Neuronal stem cell (in vitro differentiated cells): Measurements from ENCODE around the gene AUTS2.

Experiments used
- DNase-seq: peaks from one replicate; pipeline ENCODE4 v3.0.0-alpha.2; 2013; ENCODE audit warnings: low spot score
- H2AFZ ChIP-seq: one replicate; pipeline ENCODE4 v1.6.1; 2013; ENCODE audit warnings: mild to moderate bottlenecking, low read length, inconsistent platforms
- H2AK5ac ChIP-seq: 2 replicates; pipeline ENCODE4 v1.6.1; 2013; ENCODE audit warnings: low read depth, mild to moderate bottlenecking, inconsistent platforms, low read length, moderate library complexity, mixed read lengths
- H2BK120ac ChIP-seq: 2 replicates; pipeline ENCODE4 v1.6.1; 2013; ENCODE audit warnings: low read depth, mild to moderate bottlenecking, inconsistent platforms, low read length, moderate library complexity, mixed read lengths
- H2BK12ac ChIP-seq: one replicate; pipeline ENCODE4 v1.6.1; 2013; ENCODE audit warnings: low read length, inconsistent platforms
- H2BK15ac ChIP-seq: 2 replicates; pipeline ENCODE4 v1.6.1; 2013; ENCODE audit warnings: mild to moderate bottlenecking, low read length, inconsistent platforms, mixed read lengths
- H2BK5ac ChIP-seq: one replicate; pipeline ENCODE4 v1.6.1; 2013; ENCODE audit warnings: inconsistent platforms, mild to moderate bottlenecking, low read length, moderate library complexity
- H3K14ac ChIP-seq: one replicate; pipeline ENCODE4 v1.6.1; 2013; ENCODE audit warnings: low read length, inconsistent platforms
- H3K18ac ChIP-seq: 2 replicates; pipeline ENCODE4 v1.6.1; 2013; ENCODE audit warnings: low read length, inconsistent platforms
- H3K23ac ChIP-seq: 2 replicates; pipeline ENCODE4 v1.6.1; 2013; ENCODE audit warnings: low read depth, mild to moderate bottlenecking, mixed read lengths, low read length, inconsistent platforms; ENCODE audit not compliant: poor library complexity
- H3K27ac ChIP-seq: replicated peaks from 3 replicates; pipeline ENCODE4 v1.5.1; 2013; ENCODE audit warnings: low read length, inconsistent platforms
- H3K27me3 ChIP-seq, 3 experiments: 2 replicates each; pipeline ENCODE4 v1.6.1; 2013; ENCODE audit warnings: low read length in 3 of 3, mild to moderate bottlenecking in 2 of 3, inconsistent platforms in 1 of 3, low read depth in 1 of 3, mixed read lengths in 1 of 3, moderate library complexity in 1 of 3; ENCODE audit not compliant: control insufficient read depth in 3 of 3, insufficient read depth in 3 of 3
- H3K36me3 ChIP-seq, 2 donors: replicated peaks in 1 of 2; 2 replicates each; pipeline ENCODE4 v1.6.1; 2013; ENCODE audit warnings: low read length in 2 of 2; ENCODE audit not compliant: control insufficient read depth in 2 of 2, insufficient read depth in 2 of 2
- H3K4ac ChIP-seq: 2 replicates; pipeline ENCODE4 v1.6.1; 2013; ENCODE audit warnings: inconsistent platforms, mild to moderate bottlenecking, low read length, moderate library complexity
- H3K4me1 ChIP-seq, 2 donors: 1 replicate in 1 of 2; 2 replicates in 1 of 2; pipeline ENCODE4 v1.6.1; 2013; ENCODE audit warnings: low read length in 2 of 2, low read depth in 1 of 2; ENCODE audit not compliant: control insufficient read depth in 2 of 2, insufficient read depth in 1 of 2
- H3K4me2 ChIP-seq: one replicate; pipeline ENCODE4 v1.6.1; 2013; ENCODE audit warnings: mild to moderate bottlenecking, low read length, inconsistent platforms; ENCODE audit not compliant: insufficient read depth, poor library complexity, severe bottlenecking
- H3K4me3 ChIP-seq, 2 donors: 2 replicates each; pipeline ENCODE4 v1.5.1; 2013; ENCODE audit warnings: low read length in 2 of 2, mild to moderate bottlenecking in 2 of 2, inconsistent platforms in 1 of 2, moderate library complexity in 1 of 2
- H3K79me1 ChIP-seq: one replicate; pipeline ENCODE4 v1.6.1; 2013; ENCODE audit warnings: low read depth, mild to moderate bottlenecking, inconsistent platforms, low read length, moderate library complexity
- H3K9ac ChIP-seq: one replicate; pipeline ENCODE4 v1.6.1; 2013; ENCODE audit warnings: mild to moderate bottlenecking, low read depth, low read length, inconsistent platforms; ENCODE audit not compliant: poor library complexity
- H3K9me3 ChIP-seq, 2 donors: replicated peaks in 1 of 2; 2 replicates each; pipeline versions ENCODE3 to v1.6.1; 2013; ENCODE audit warnings: low read length in 2 of 2, mild to moderate bottlenecking in 2 of 2, inconsistent platforms in 1 of 2, low read depth in 1 of 2, mixed read lengths in 1 of 2, moderate library complexity in 1 of 2; ENCODE audit not compliant: control insufficient read depth in 2 of 2, insufficient read depth in 1 of 2
- H4K8ac ChIP-seq: one replicate; pipeline ENCODE4 v1.6.1; 2013; ENCODE audit warnings: low read depth, mild to moderate bottlenecking, inconsistent platforms, low read length, moderate library complexity
- H4K91ac ChIP-seq: one replicate; pipeline ENCODE4 v1.6.1; 2013; ENCODE audit warnings: low read length, low read depth, mild to moderate bottlenecking, inconsistent platforms; ENCODE audit not compliant: poor library complexity
- WGBS, 2 donors: extraction: QIAGEN DNeasy Blood & Tissue Kit; methylation state at CpG; one replicate each; pipeline ENCODE4 v1.1.7; 2013; ENCODE audit warnings: missing lambda C conversion rate in 2 of 2, mixed read lengths in 1 of 2; ENCODE audit not compliant: insufficient read length in 2 of 2, insufficient replicate concordance in 1 of 2; ENCODE audit errors: extremely low coverage in 2 of 2; 5-methylcytosine and 5-hydroxymethylcytosine counted together

The AUTS2 gene

GRCh38 chr7:69898189-69898588 lies 299.9 kb downstream of the AUTS2 start:
- Histone ChIP-seq H3K9me3 (peaks cover 0 to 7% of the 10 kb centered on the region in 2 donors), H3K4me3 (no peak overlapping the region), H2AFZ (no peak overlapping the region), H3K27ac (no peak overlapping the region), H3K27me3 (no peaks in the 10 kb centered on the region), H2BK12ac (no peak overlapping the region), H3K18ac (no peak overlapping the region), H4K91ac (no peak overlapping the region), H3K23ac (no peak overlapping the region), H3K14ac (no peak overlapping the region), H2AK5ac (no peak overlapping the region), H3K4me2 (no peak overlapping the region), H3K9ac (no peak overlapping the region), H3K36me3 (peaks cover 0 to 8% of the 10 kb centered on the region in 2 donors), H3K79me1 (no peaks in the 10 kb centered on the region), H2BK15ac (no peak overlapping the region), H2BK120ac (no peak overlapping the region), H3K4me1 (peaks cover 2 to 9% of the 10 kb centered on the region in 2 donors), H4K8ac (no peak overlapping the region), H2BK5ac (no peak overlapping the region), H3K4ac (no peak overlapping the region)
- DNase-seq, result no peak
- no CpG with 5 or more reads among the region's 2 CpGs for WGBS, 2 donors

GRCh38 chr7:69903410-69903809 lies 305.1 kb downstream of the AUTS2 start:
- Histone ChIP-seq H2AFZ (no peak overlapping the region), H4K91ac (no peak overlapping the region), H3K4me2 (no peak overlapping the region), H3K4me1 (no peaks in the 10 kb centered on the region), H3K36me3 (peaks cover 0 to 8% of the 10 kb centered on the region in 2 donors), H3K23ac (no peak overlapping the region), H3K27ac (no peak overlapping the region), H3K18ac (no peak overlapping the region), H3K27me3 (no peaks in the 10 kb centered on the region), H2BK120ac (no peak overlapping the region), H2BK15ac (no peak overlapping the region), H3K14ac (no peak overlapping the region), H3K9me3 (no peaks in the 10 kb centered on the region), H3K9ac (no peak overlapping the region), H3K4ac (no peak overlapping the region), H2AK5ac (no peak overlapping the region), H4K8ac (no peak overlapping the region), H3K79me1 (no peaks in the 10 kb centered on the region), H2BK12ac (no peak overlapping the region), H3K4me3 (no peak overlapping the region), H2BK5ac (no peak overlapping the region)
- DNase-seq, result no peak

- no peak overlapping the region for H2BK120ac ChIP-seq
- no peak overlapping the region for H2AK5ac ChIP-seq
- DNase-seq, result no peak
- no peak overlapping the region for H2BK5ac ChIP-seq
- no CpG with 5 or more reads among the region's 8 CpGs for WGBS, 2 donors
- H2BK15ac ChIP-seq, result no peak overlapping the region
- peaks cover 3 to 11% of the 10 kb centered on the region in 2 donors for H3K9me3 ChIP-seq
- no peak overlapping the region for H3K14ac ChIP-seq
- H4K8ac ChIP-seq, result no peak overlapping the region
- H4K91ac ChIP-seq, result no peak overlapping the region
- no peak overlapping the region for H3K23ac ChIP-seq
- H3K36me3 ChIP-seq, result no peaks in the 10 kb centered on the region
- H3K79me1 ChIP-seq, result no peaks in the 10 kb centered on the region
- H3K4me3 ChIP-seq, result no peak overlapping the region
- H2AFZ ChIP-seq, result no peak overlapping the region
- no peak overlapping the region for H3K18ac ChIP-seq
- no peaks in the 10 kb centered on the region for H3K4me1 ChIP-seq
- H3K9ac ChIP-seq, result no peak overlapping the region
- no peak overlapping the region for H3K4ac ChIP-seq
- no peak overlapping the region for H2BK12ac ChIP-seq
- no peak overlapping the region for H3K4me2 ChIP-seq
- no peak overlapping the region for H3K27ac ChIP-seq
- no peaks in the 10 kb centered on the region for H3K27me3 ChIP-seq
Measured at GRCh38 chr7:69906283-69906995, 308.2 kb downstream of the AUTS2 start.

GRCh38 chr7:69907720-69908119 lies 309.4 kb downstream of the AUTS2 start:
- no peak overlapping the region for H2BK12ac ChIP-seq
- no peak overlapping the region for H3K18ac ChIP-seq
- no peak overlapping the region for H3K4me2 ChIP-seq
- H3K14ac ChIP-seq, result no peak overlapping the region
- H3K4me3 ChIP-seq, result no peak overlapping the region
- no peak overlapping the region for H3K4ac ChIP-seq
- no peak overlapping the region for H2AK5ac ChIP-seq
- no peak overlapping the region for H2BK120ac ChIP-seq
- no peaks in the 10 kb centered on the region for H3K27me3 ChIP-seq
- H2BK15ac ChIP-seq, result no peak overlapping the region
- no peak overlapping the region for H4K91ac ChIP-seq
- no peak overlapping the region for H4K8ac ChIP-seq
- H3K27ac ChIP-seq, result no peak overlapping the region
- peaks cover 5 to 16% of the 10 kb centered on the region in 2 donors for H3K9me3 ChIP-seq
- H3K79me1 ChIP-seq, result peaks cover 3% of the 10 kb centered on the region
- no peak overlapping the region for H2AFZ ChIP-seq
- no peak for DNase-seq
- H3K9ac ChIP-seq, result no peak overlapping the region
- no peaks in the 10 kb centered on the region for H3K4me1 ChIP-seq
- H2BK5ac ChIP-seq, result no peak overlapping the region
- no peaks in the 10 kb centered on the region for H3K36me3 ChIP-seq
- H3K23ac ChIP-seq, result no peak overlapping the region
